ENCODE data around the gene CHST11.

CHST11 gene

GRCh38 chr12:104581005-104581570 lies 124.3 kb downstream of the CHST11 start:
- Histone ChIP-seq H3K4me3 (ENCODE audit: low read depth in 1 of 2, low read length in 2 of 2) (no peak overlapping the region), H3K9me3 (ENCODE audit: control insufficient read depth in 1 of 2, low read length in 2 of 2) (no peaks in the 10 kb centered on the region), H3K36me3 (ENCODE audit: control insufficient read depth in 1 of 2, insufficient read depth in 2 of 2, low read length in 2 of 2) (peaks cover 0 to 4% of the 10 kb centered on the region in 2 donors), H3K27me3 (ENCODE audit: low read depth, low read length) (no peaks in the 10 kb centered on the region), H3K27ac (ENCODE audit: low read length) (no peak overlapping the region), H3K4me1 (ENCODE audit: control insufficient read depth in 1 of 2, insufficient read depth in 2 of 2, low read length in 2 of 2) (no peaks in the 10 kb centered on the region)

- no peak overlapping the region for H3K4me3 ChIP-seq (ENCODE audit: low read depth in 1 of 2, low read length in 2 of 2)
- H3K27me3 ChIP-seq (ENCODE audit: low read depth, low read length): no peaks in the 10 kb centered on the region
- H3K27ac ChIP-seq (ENCODE audit: low read length): no peak overlapping the region
- no peaks in the 10 kb centered on the region for H3K9me3 ChIP-seq (ENCODE audit: control insufficient read depth in 1 of 2, low read length in 2 of 2)
- H3K4me1 ChIP-seq (ENCODE audit: control insufficient read depth in 1 of 2, insufficient read depth in 2 of 2, low read length in 2 of 2): no peaks in the 10 kb centered on the region
- H3K36me3 ChIP-seq (ENCODE audit: control insufficient read depth in 1 of 2, insufficient read depth in 2 of 2, low read length in 2 of 2): peaks cover 0 to 4% of the 10 kb centered on the region in 2 donors
These were observed 126.0 kb downstream of the CHST11 start for GRCh38 chr12:104582739-104583138.

GRCh38 chr12:104583301-104583700 lies 126.6 kb downstream of the CHST11 start:
- Histone ChIP-seq H3K9me3 (ENCODE audit: control insufficient read depth in 1 of 2, low read length in 2 of 2) (no peaks in the 10 kb centered on the region), H3K36me3 (ENCODE audit: control insufficient read depth in 1 of 2, insufficient read depth in 2 of 2, low read length in 2 of 2) (peaks cover 0 to under 1% of the 10 kb centered on the region in 2 donors), H3K4me3 (ENCODE audit: low read depth in 1 of 2, low read length in 2 of 2) (no peak overlapping the region), H3K4me1 (ENCODE audit: control insufficient read depth in 1 of 2, insufficient read depth in 2 of 2, low read length in 2 of 2) (no peaks in the 10 kb centered on the region), H3K27me3 (ENCODE audit: low read depth, low read length) (no peaks in the 10 kb centered on the region), H3K27ac (ENCODE audit: low read length) (no peak overlapping the region)

- Histone ChIP-seq H3K27me3 (ENCODE audit: low read depth, low read length) (no peaks in the 10 kb centered on the region), H3K27ac (ENCODE audit: low read length) (no peak overlapping the region), H3K4me3 (ENCODE audit: low read depth in 1 of 2, low read length in 2 of 2) (no peak overlapping the region), H3K36me3 (ENCODE audit: control insufficient read depth in 1 of 2, insufficient read depth in 2 of 2, low read length in 2 of 2) (no peaks in the 10 kb centered on the region), H3K4me1 (ENCODE audit: control insufficient read depth in 1 of 2, insufficient read depth in 2 of 2, low read length in 2 of 2) (no peaks in the 10 kb centered on the region), H3K9me3 (ENCODE audit: control insufficient read depth in 1 of 2, low read length in 2 of 2) (no peaks in the 10 kb centered on the region)
These were observed 128.8 kb downstream of the CHST11 start for GRCh38 chr12:104585448-104586055.

GRCh38 chr12:104586351-104586919 lies 129.7 kb downstream of the CHST11 start:
- H3K27ac ChIP-seq (ENCODE audit: low read length): no peak overlapping the region
- H3K4me3 ChIP-seq (ENCODE audit: low read depth in 1 of 2, low read length in 2 of 2): no peak overlapping the region
- no peaks in the 10 kb centered on the region for H3K9me3 ChIP-seq (ENCODE audit: control insufficient read depth in 1 of 2, low read length in 2 of 2)
- H3K4me1 ChIP-seq (ENCODE audit: control insufficient read depth in 1 of 2, insufficient read depth in 2 of 2, low read length in 2 of 2): no peaks in the 10 kb centered on the region
- H3K36me3 ChIP-seq (ENCODE audit: control insufficient read depth in 1 of 2, insufficient read depth in 2 of 2, low read length in 2 of 2): no peaks in the 10 kb centered on the region
- H3K27me3 ChIP-seq (ENCODE audit: low read depth, low read length): no peaks in the 10 kb centered on the region

- no peaks in the 10 kb centered on the region for H3K36me3 ChIP-seq (ENCODE audit: control insufficient read depth in 1 of 2, insufficient read depth in 2 of 2, low read length in 2 of 2)
- no peak overlapping the region for H3K4me3 ChIP-seq (ENCODE audit: low read depth in 1 of 2, low read length in 2 of 2)
- H3K4me1 ChIP-seq (ENCODE audit: control insufficient read depth in 1 of 2, insufficient read depth in 2 of 2, low read length in 2 of 2): no peaks in the 10 kb centered on the region
- no peaks in the 10 kb centered on the region for H3K27me3 ChIP-seq (ENCODE audit: low read depth, low read length)
- H3K9me3 ChIP-seq (ENCODE audit: control insufficient read depth in 1 of 2, low read length in 2 of 2): no peaks in the 10 kb centered on the region
- no peak overlapping the region for H3K27ac ChIP-seq (ENCODE audit: low read length)
These were observed 131.5 kb downstream of the CHST11 start for GRCh38 chr12:104588047-104588920.

- no peak overlapping the region for H3K4me3 ChIP-seq (ENCODE audit: low read depth in 1 of 2, low read length in 2 of 2)
- no peaks in the 10 kb centered on the region for H3K4me1 ChIP-seq (ENCODE audit: control insufficient read depth in 1 of 2, insufficient read depth in 2 of 2, low read length in 2 of 2)
- H3K27ac ChIP-seq (ENCODE audit: low read length): no peak overlapping the region
- no peaks in the 10 kb centered on the region for H3K27me3 ChIP-seq (ENCODE audit: low read depth, low read length)
- H3K36me3 ChIP-seq (ENCODE audit: control insufficient read depth in 1 of 2, insufficient read depth in 2 of 2, low read length in 2 of 2): no peaks in the 10 kb centered on the region
- H3K9me3 ChIP-seq (ENCODE audit: control insufficient read depth in 1 of 2, low read length in 2 of 2): no peaks in the 10 kb centered on the region
These were observed 132.3 kb downstream of the CHST11 start for GRCh38 chr12:104588921-104589590.

GRCh38 chr12:104590022-104590421 lies 133.3 kb downstream of the CHST11 start:
- Histone ChIP-seq H3K27me3 (ENCODE audit: low read depth, low read length) (no peaks in the 10 kb centered on the region), H3K9me3 (ENCODE audit: control insufficient read depth in 1 of 2, low read length in 2 of 2) (no peaks in the 10 kb centered on the region), H3K4me3 (ENCODE audit: low read depth in 1 of 2, low read length in 2 of 2) (no peak overlapping the region), H3K4me1 (ENCODE audit: control insufficient read depth in 1 of 2, insufficient read depth in 2 of 2, low read length in 2 of 2) (no peaks in the 10 kb centered on the region), H3K36me3 (ENCODE audit: control insufficient read depth in 1 of 2, insufficient read depth in 2 of 2, low read length in 2 of 2) (no peaks in the 10 kb centered on the region), H3K27ac (ENCODE audit: low read length) (no peak overlapping the region)

GRCh38 chr12:104591257-104591885 lies 134.6 kb downstream of the CHST11 start:
- H3K4me3 ChIP-seq (ENCODE audit: low read depth in 1 of 2, low read length in 2 of 2): no peak overlapping the region
- H3K36me3 ChIP-seq (ENCODE audit: control insufficient read depth in 1 of 2, insufficient read depth in 2 of 2, low read length in 2 of 2): no peaks in the 10 kb centered on the region
- H3K27me3 ChIP-seq (ENCODE audit: low read depth, low read length): no peaks in the 10 kb centered on the region
- no peaks in the 10 kb centered on the region for H3K9me3 ChIP-seq (ENCODE audit: control insufficient read depth in 1 of 2, low read length in 2 of 2)
- no peak overlapping the region for H3K27ac ChIP-seq (ENCODE audit: low read length)
- peaks cover 0 to 3% of the 10 kb centered on the region in 2 donors for H3K4me1 ChIP-seq (ENCODE audit: control insufficient read depth in 1 of 2, insufficient read depth in 2 of 2, low read length in 2 of 2)

- H3K4me3 ChIP-seq (ENCODE audit: low read depth in 1 of 2, low read length in 2 of 2): no peak overlapping the region
- peaks cover 0 to 3% of the 10 kb centered on the region in 2 donors for H3K4me1 ChIP-seq (ENCODE audit: control insufficient read depth in 1 of 2, insufficient read depth in 2 of 2, low read length in 2 of 2)
- H3K27me3 ChIP-seq (ENCODE audit: low read depth, low read length): no peaks in the 10 kb centered on the region
- H3K27ac ChIP-seq (ENCODE audit: low read length): no peak overlapping the region
- H3K36me3 ChIP-seq (ENCODE audit: control insufficient read depth in 1 of 2, insufficient read depth in 2 of 2, low read length in 2 of 2): no peaks in the 10 kb centered on the region
- H3K9me3 ChIP-seq (ENCODE audit: control insufficient read depth in 1 of 2, low read length in 2 of 2): no peaks in the 10 kb centered on the region
These were observed 136.7 kb downstream of the CHST11 start for GRCh38 chr12:104593482-104593881.
